ENCODE results near the gene RASA3.
"Not testable (repeated sequence)": the region's sequence is repeated elsewhere in the genome, so short reads cannot be mapped to it uniquely, and the experiment has no call there.

The RASA3 gene

DNA sequence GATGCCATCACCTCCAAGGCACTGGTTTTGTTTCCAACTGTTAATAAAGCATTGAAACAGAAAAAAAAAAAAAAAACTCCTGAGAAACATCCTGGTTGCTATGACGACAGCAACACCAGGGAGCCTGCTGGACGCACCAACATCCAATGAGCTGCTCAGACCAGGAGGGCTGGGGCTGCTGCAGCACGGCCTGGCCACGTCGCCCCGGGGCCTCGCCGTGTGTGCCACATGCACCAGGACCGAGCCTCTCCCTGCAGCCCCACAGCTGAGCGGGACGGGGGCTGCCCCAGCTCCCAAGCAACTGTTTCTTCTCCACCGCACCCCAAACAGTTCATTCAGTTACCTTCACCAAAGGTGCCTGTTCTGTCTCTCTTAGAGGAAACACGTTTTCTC lies 54.5 kb downstream of the RASA3 start:
- DNase-seq (ENCODE audit: low read depth), result no peak
- TF ChIP-seq, protein P1, sequence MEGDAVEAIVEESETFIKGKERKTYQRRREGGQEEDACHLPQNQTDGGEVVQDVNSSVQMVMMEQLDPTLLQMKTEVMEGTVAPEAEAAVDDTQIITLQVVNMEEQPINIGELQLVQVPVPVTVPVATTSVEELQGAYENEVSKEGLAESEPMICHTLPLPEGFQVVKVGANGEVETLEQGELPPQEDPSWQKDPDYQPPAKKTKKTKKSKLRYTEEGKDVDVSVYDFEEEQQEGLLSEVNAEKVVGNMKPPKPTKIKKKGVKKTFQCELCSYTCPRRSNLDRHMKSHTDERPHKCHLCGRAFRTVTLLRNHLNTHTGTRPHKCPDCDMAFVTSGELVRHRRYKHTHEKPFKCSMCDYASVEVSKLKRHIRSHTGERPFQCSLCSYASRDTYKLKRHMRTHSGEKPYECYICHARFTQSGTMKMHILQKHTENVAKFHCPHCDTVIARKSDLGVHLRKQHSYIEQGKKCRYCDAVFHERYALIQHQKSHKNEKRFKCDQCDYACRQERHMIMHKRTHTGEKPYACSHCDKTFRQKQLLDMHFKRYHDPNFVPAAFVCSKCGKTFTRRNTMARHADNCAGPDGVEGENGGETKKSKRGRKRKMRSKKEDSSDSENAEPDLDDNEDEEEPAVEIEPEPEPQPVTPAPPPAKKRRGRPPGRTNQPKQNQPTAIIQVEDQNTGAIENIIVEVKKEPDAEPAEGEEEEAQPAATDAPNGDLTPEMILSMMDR (IDR thresholded peaks at IDR 0.05; ENCODE audit: insufficient read depth, low read depth, low read length, missing control alignments), result no peak
- H3K4me3 ChIP-seq (ENCODE audit: low read length), result no peak overlapping the region

GRCh38 chr13:114077099-114077932 lies 55.1 kb downstream of the RASA3 start:
- TF ChIP-seq, protein P1 (IDR thresholded peaks at IDR 0.05; ENCODE audit: insufficient read depth, low read depth, low read length, missing control alignments), result no peak
- no peak for DNase-seq (ENCODE audit: low read depth)
- H3K4me3 ChIP-seq (ENCODE audit: low read length), result no peak overlapping the region

- no peak for DNase-seq (ENCODE audit: low read depth)
- no peak overlapping the region for H3K4me3 ChIP-seq (ENCODE audit: low read length)
Observed at GRCh38 chr13:114076329-114077090, 55.9 kb downstream of the RASA3 start.

GRCh38 chr13:114075811-114076210 lies 56.6 kb downstream of the RASA3 start:
- not testable (repeated sequence) for DNase-seq (ENCODE audit: low read depth)

More at GRCh38 chr13:114076329-114077090, 55.9 kb downstream of the RASA3 start:
- TF ChIP-seq, protein P1 (IDR thresholded peaks at IDR 0.05; ENCODE audit: insufficient read depth, low read depth, low read length, missing control alignments), result no peak

DNA sequence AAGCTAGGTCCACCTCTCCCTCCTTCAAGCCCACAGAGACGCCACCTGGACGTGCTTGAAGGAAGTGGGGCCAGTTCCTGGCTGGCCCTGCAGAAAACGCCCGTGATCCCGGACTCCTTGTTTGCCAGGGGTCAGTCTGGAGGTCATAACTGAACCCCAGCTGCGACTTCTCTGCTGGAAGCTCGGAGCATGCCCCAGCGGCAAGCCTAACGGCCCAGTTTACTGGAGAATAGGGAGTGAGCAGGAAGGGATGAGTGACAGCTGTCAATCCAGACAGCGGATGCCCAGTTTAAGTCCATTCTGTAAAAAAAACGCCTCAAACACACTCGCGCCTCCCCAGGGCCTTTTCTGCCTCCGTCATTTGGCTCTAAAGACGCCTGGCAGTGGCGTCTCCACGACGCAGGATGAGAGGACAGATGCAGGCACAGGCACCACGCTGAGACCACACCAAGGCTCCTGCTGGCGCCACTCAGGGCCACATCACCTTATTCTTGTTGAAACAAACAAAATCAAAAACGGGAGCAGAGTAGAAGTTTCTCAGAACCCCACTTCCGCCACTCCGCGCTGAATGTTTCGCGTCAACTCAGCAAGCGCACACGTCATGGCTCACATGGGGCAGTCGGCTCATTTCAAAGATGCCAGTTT lies 57.6 kb downstream of the RASA3 start:
- TF ChIP-seq, protein P1 (IDR thresholded peaks at IDR 0.05; ENCODE audit: insufficient read depth, low read depth, low read length, missing control alignments), result no peak
- H3K4me3 ChIP-seq (ENCODE audit: low read length), result no peak overlapping the region
- no peak for DNase-seq (ENCODE audit: low read depth)

More at GRCh38 chr13:114075811-114076210, 56.6 kb downstream of the RASA3 start:
- H3K4me3 ChIP-seq (ENCODE audit: low read length), result not testable (repeated sequence)

DNA sequence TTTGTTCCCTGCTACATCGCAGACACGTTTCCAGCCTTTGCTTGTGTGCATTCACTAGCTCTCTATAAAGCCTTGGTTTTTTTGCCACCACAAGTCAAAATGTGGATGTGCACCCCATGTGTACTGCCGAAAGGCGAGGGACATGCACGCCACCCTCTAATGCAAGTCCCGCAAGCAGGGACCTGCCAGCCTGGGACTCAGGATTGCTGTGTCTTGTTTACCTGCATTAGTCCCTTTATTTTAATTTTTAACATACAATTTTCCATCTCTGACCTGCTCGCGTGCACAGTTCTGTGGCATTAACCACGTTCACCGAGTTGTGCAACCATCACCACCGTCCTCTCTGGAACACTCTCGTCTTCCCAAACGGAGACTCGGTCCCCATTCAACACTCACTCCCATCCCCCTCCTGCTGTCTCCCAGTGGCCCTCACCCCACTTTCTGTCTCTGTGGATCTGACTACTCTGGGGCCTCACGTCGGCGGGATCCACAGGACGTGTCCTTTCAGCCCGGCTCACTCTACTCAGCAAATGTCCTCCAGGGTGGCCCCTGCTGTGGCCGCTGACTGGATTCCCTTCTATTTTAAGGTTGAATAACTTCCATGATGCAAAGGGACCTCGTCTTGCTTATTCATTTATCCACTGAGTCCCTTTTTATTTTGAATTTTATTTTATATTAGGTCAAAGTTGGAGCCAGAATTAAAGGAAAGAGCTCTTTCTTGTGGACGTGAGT lies 58.4 kb downstream of the RASA3 start:
- DNase-seq (ENCODE audit: low read depth), result no peak

More for the DNA sequence above, 58.4 kb downstream of the RASA3 start:
- H3K4me3 ChIP-seq (ENCODE audit: low read length), result no peak overlapping the region
- TF ChIP-seq, protein P1 (IDR thresholded peaks at IDR 0.05; ENCODE audit: insufficient read depth, low read depth, low read length, missing control alignments), result no peak

Measured in epithelial cell of esophagus (primary cell).